Medulla oblongata (tissue), 1 donor: ENCODE results near the gene PTPRM.

ENCODE experiments used
- DNase-seq: peaks from one replicate; pipeline ENCODE4 v3.0.0-alpha.2; 2015; ENCODE audit errors: extremely low spot score

The PTPRM gene

GRCh38 chr18:7566567-7567473 is at the start of gene PTPRM:
PTPRM (plus strand) TSS chr18:7567316; CDS start chr18:7567819, 503 bp downstream.
- DNase-seq: peak; percentile 86

GRCh38 chr18:7517852-7518251 is 49.3 kb upstream of the PTPRM start:
- no peak for DNase-seq

GRCh38 chr18:7520200-7520785 is 46.8 kb upstream of the PTPRM start:
- no peak for DNase-seq

- DNase-seq: no peak
Observed at GRCh38 chr18:7521226-7521856, 45.8 kb upstream of the PTPRM start.

- no peak for DNase-seq
Observed at GRCh38 chr18:7523772-7524171, 43.3 kb upstream of the PTPRM start.

GRCh38 chr18:7524786-7525185 is 42.3 kb upstream of the PTPRM start:
- DNase-seq: peak; percentile 18

GRCh38 chr18:7532942-7533341 is 34.2 kb upstream of the PTPRM start:
- no peak for DNase-seq

- DNase-seq: no peak
Observed at GRCh38 chr18:7535436-7536205, 31.5 kb upstream of the PTPRM start.

GRCh38 chr18:7537145-7537544 is 30.0 kb upstream of the PTPRM start:
- no peak for DNase-seq

GRCh38 chr18:7541835-7542234 is 25.3 kb upstream of the PTPRM start:
- no peak for DNase-seq

- no peak for DNase-seq
Observed at GRCh38 chr18:7544686-7545085, 22.4 kb upstream of the PTPRM start.

- no peak for DNase-seq
Observed at GRCh38 chr18:7545734-7546133, 21.4 kb upstream of the PTPRM start.

GRCh38 chr18:7548221-7548620 is 18.9 kb upstream of the PTPRM start:
- no peak for DNase-seq

GRCh38 chr18:7548721-7549120 is 18.4 kb upstream of the PTPRM start:
- no peak for DNase-seq

- no peak for DNase-seq
Observed at GRCh38 chr18:7557973-7558372, 9.1 kb upstream of the PTPRM start.

- DNase-seq: no peak
Observed at GRCh38 chr18:7558769-7559168, 8.3 kb upstream of the PTPRM start.

- no peak for DNase-seq
Observed at GRCh38 chr18:7559709-7560319, 7.3 kb upstream of the PTPRM start.

- DNase-seq: no peak
Observed at GRCh38 chr18:7561909-7562460, 5.1 kb upstream of the PTPRM start.

- DNase-seq: no peak
Observed at GRCh38 chr18:7562491-7562890, 4.6 kb upstream of the PTPRM start.

- DNase-seq: no peak
Observed at GRCh38 chr18:7565677-7566076, 1.4 kb upstream of the PTPRM start.

- DNase-seq: no peak
Observed at GRCh38 chr18:7566244-7566566, 911 bp upstream of the PTPRM start.
